GM12878 (cell line): ENCODE measurements around the gene ASTL. TPM values are rescaled to one million over a fixed set of nuclear protein-coding genes. Genes with fewer than 3 reads are reported as not detected.

Experiments
- CBX3 ChIP-seq: fragments of 200-600 bp; sonication (generic); IDR thresholded peaks from 2 replicates; pipeline ENCODE4 v1.6.1; 2016; ENCODE audit warnings: low read depth, borderline replicate concordance
- CHD2 ChIP-seq: IDR thresholded peaks from 2 replicates; pipeline ENCODE4 v1.6.1; 2011; ENCODE audit warnings: low read depth, low read length, improper control_type of control experiment, borderline replicate concordance
- DPF2 ChIP-seq: fragments of 450-650 bp; IDR thresholded peaks from 2 replicates; pipeline ENCODE4 v1.6.1; 2017; ENCODE audit warnings: mild to moderate bottlenecking
- EED ChIP-seq: sonication (generic); IDR thresholded peaks from 2 replicates; pipeline ENCODE4 v1.6.1; 2016; ENCODE audit warnings: antibody characterized with exemption, low read depth
- HSF1 ChIP-seq: fragments of 150-350 bp; IDR thresholded peaks from 2 replicates; pipeline ENCODE4 v1.6.1; 2014; ENCODE audit warnings: mild to moderate bottlenecking, low read depth, low read length
- IKZF2 ChIP-seq, 2 experiments: fragments of 450-650 bp; IDR thresholded peaks; 2 replicates each; pipeline ENCODE4 v1.6.1; 2017; ENCODE audit warnings: mild to moderate bottlenecking in 2 of 2, moderate library complexity in 2 of 2
- IRF5 ChIP-seq: fragments of 450-650 bp; IDR thresholded peaks from 2 replicates; pipeline ENCODE4 v1.6.1; 2017; ENCODE audit warnings: borderline replicate concordance
- KDM1A ChIP-seq: fragments of 200-600 bp; sonication (generic); IDR thresholded peaks from 2 replicates; pipeline ENCODE4 v1.6.1; 2016; ENCODE audit warnings: borderline replicate concordance
- MEF2B ChIP-seq: fragments of 450-650 bp; IDR thresholded peaks from 2 replicates; pipeline ENCODE4 v1.6.1; 2018; ENCODE audit warnings: mild to moderate bottlenecking, moderate library complexity; ENCODE audit not compliant: partially characterized antibody, poor library complexity, severe bottlenecking
- POLR2AphosphoS2 ChIP-seq: IDR thresholded peaks from 2 replicates; pipeline ENCODE4 v1.6.1; 2011; ENCODE audit warnings: low read depth, mild to moderate bottlenecking, low read length, improper control_type of control experiment, moderate library complexity
- PRDM15 ChIP-seq: fragments of 450-650 bp; formaldehyde crosslinking; IDR thresholded peaks from 2 replicates; pipeline ENCODE4 v1.4.0; 2020; ENCODE audit warnings: mild to moderate bottlenecking, moderate library complexity
- RCOR1 ChIP-seq: conservative IDR thresholded peaks from 2 replicates; pipeline ENCODE4 v1.6.1; 2012; ENCODE audit warnings: low read depth, low read length, improper control_type of control experiment
- RFX5 ChIP-seq: IDR thresholded peaks from 2 replicates; pipeline ENCODE4 v1.6.1; 2011; ENCODE audit warnings: low read depth, low read length, improper control_type of control experiment
- TAF1 ChIP-seq: IDR thresholded peaks from 2 replicates; pipeline ENCODE4 v1.6.1; 2011; ENCODE audit warnings: mild to moderate bottlenecking, low read depth, low read length, borderline replicate concordance
- TCF7 ChIP-seq: IDR thresholded peaks from 2 replicates; pipeline ENCODE4 v1.6.1; 2014; ENCODE audit warnings: antibody characterized with exemption, borderline replicate concordance
- USF1 ChIP-seq: IDR thresholded peaks from 2 replicates; pipeline ENCODE4 v1.6.1; 2011; ENCODE audit warnings: borderline replicate concordance, low read depth, mild to moderate bottlenecking, moderate library complexity, mixed read lengths, low read length; ENCODE audit not compliant: insufficient read depth; ENCODE audit errors: extremely low read length
- ZBED1 ChIP-seq: IDR thresholded peaks from 2 replicates; pipeline ENCODE4 v1.6.1; 2016; ENCODE audit warnings: borderline replicate concordance
- ZBTB33 ChIP-seq: fragments of 450-650 bp; IDR thresholded peaks from 2 replicates; pipeline ENCODE4 v1.6.1; 2017; ENCODE audit warnings: mild to moderate bottlenecking
- polyA plus RNA-seq, 11 experiments: library from polyadenylated mRNA; depleted of rRNA in 4 of 11; unstranded in 6 of 11; stranded (reverse) in 5 of 11; fragments of >200 nt; fragmentation: Nextera tagmentation in 4 of 11; fragmentation: Illumina TruSeq in 1 of 11; extraction: Ambion mirVana in 4 of 11; extraction: Trizol in 1 of 11; gene quantifications; 1 replicate in 1 of 11; 2 replicates in 10 of 11; pipeline versions ENCODE4 v1.2.1 to v1.2.3, GENCODE V29; 2011 to 2016; ENCODE audit warnings: inconsistent platforms in 2 of 11, missing spikeins in 2 of 11, low read depth in 1 of 11
- total RNA-seq, 4 experiments: library from RNA; depleted of rRNA in 3 of 4; stranded (reverse); fragments of >200 nt in 3 of 4; fragmentation: Illumina TruSeq in 1 of 4; extraction: Trizol in 1 of 4; gene quantifications; 2 replicates each; pipeline versions ENCODE4 v1.2.1 to v1.2.3, GENCODE V29; 2013 to 2021

Gene ASTL
- total and polyA plus RNA-seq, 10 of the 15 experiments (the other 5 are each of a cell fraction or from before 2014, with no cell fraction given): 0.18 to 1.0 (median 0.38) TPM; not detected in 4

- TF ChIP-seq IRF5 (no peak), PRDM15 (CRISPR knock-in tag) (no peak), CBX3 (no peak), ZBED1 (no peak), POLR2AphosphoS2 (no peak), IKZF2 (IDR thresholded peaks at IDR 0.05) (peak; percentile 68 to 80), KDM1A (no peak), CHD2 (no peak), USF1 (no peak), RFX5 (no peak), MEF2B (no peak), TAF1 (no peak), RCOR1 (0 out of 2 replicates have a peak, but pooled peaks have one; percentile 22), TCF7 (no peak), DPF2 (peak; percentile 37; the same call in 1 of the 2 replicates), ZBTB33 (no peak), HSF1 (no peak), EED (0 out of 2 replicates have a peak, but pooled peaks have one; percentile 26)
Measured at GRCh38 chr2:96156011-96156820, 17.9 kb upstream of the ASTL start (continued).
